Measurements from ENCODE around the gene TSHZ1. TPM values are rescaled to one million over a fixed set of nuclear protein-coding genes. Genes with fewer than 3 reads are reported as not detected.

TSHZ1 gene
- total RNA-seq, 1 experiment from 2014 or later: 5.6 TPM

DNA sequence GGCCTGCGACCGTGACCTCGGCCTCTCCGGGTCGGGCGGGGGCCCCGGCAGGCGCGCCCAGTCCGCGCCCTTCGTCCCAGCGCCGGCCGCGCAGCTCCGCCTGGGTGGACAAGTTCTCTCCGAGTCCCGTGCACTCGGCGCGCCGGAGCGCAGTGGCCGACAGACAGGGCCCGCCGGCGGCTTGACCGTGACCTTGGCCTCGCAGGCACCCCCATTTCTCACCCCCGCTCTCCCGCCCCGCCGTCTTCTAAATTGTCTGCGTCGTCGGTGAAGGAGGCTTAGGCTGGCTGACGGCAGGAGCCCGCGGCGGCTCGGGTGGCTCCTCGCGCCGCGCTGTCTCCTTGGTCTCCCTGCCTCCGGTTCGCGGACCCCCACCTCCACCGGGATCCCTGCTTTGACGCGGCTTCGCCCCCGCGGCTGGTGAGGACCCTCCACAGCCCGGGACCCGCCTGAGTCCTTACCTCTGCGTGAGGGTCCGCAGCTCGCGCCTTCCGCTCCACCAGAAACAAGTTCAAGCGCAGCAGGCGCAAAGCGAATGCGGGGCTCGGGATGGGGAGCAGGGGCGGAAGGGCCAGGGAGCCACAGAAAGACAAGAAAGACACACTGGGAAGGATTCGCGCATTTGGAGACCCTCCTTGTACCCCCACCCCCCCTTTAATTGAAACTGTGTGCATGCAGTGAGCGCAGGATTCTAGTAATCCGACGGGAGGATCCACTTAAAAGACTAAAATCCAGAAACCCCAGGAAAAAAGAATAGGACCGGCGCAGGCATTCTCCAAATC, 5.7 kb upstream of the TSHZ1 start:
- H3K9me2 ChIP-seq (replicated peaks; ENCODE audit: low read length): no peaks in the 10 kb centered on the region
- intact Hi-C loops (cut with micrococcal nuclease): loop anchor here (5.0 kb wide), 1 partner anchor 553 kb away; no protein-coding TSS in a partner anchor
- peaks cover 17% of the 10 kb centered on the region for H3K4me1 ChIP-seq (ENCODE audit: insufficient read depth, low read length)
- POLR2A ChIA-PET (ENCODE audit: unreplicated experiment): no interaction called here
- no peak overlapping the region for H3K4me3 ChIP-seq (ENCODE audit: low read length)
- H3F3A ChIP-seq (ENCODE audit: low read length, unreplicated experiment): peaks cover 4% of the 10 kb centered on the region
- no peaks in the 10 kb centered on the region for H3K27me3 ChIP-seq (ENCODE audit: low read length)
- ATAC-seq (no peak), DNase-seq (no peak)
- H2AFZ ChIP-seq (ENCODE audit: low read length): no peak overlapping the region
- no peak overlapping the region for H3K4me2 ChIP-seq (ENCODE audit: low read length)
- no peaks in the 10 kb centered on the region for H3K9me3 ChIP-seq (ENCODE audit: low read length)
- peaks cover 8% of the 10 kb centered on the region; the same call in 1 of the 2 replicates for H4K20me1 ChIP-seq (ENCODE audit: low read length)
- H3K36me3 ChIP-seq (ENCODE audit: low read depth, low read length): peaks cover 5% of the 10 kb centered on the region; the same call in 1 of the 2 replicates
- peaks cover 74% of the 10 kb centered on the region for H3K79me2 ChIP-seq (ENCODE audit: low read length)
- H3K9ac ChIP-seq (ENCODE audit: low read length): no peak overlapping the region
- TF ChIP-seq EZH2phosphoT487 (IDR thresholded peaks at IDR 0.05; ENCODE audit: borderline replicate concordance, low read length) (no peak), EZH2 (IDR thresholded peaks at IDR 0.05; ENCODE audit: low read length, unreplicated experiment) (no peak)
- TF ChIP-seq, protein P1, sequence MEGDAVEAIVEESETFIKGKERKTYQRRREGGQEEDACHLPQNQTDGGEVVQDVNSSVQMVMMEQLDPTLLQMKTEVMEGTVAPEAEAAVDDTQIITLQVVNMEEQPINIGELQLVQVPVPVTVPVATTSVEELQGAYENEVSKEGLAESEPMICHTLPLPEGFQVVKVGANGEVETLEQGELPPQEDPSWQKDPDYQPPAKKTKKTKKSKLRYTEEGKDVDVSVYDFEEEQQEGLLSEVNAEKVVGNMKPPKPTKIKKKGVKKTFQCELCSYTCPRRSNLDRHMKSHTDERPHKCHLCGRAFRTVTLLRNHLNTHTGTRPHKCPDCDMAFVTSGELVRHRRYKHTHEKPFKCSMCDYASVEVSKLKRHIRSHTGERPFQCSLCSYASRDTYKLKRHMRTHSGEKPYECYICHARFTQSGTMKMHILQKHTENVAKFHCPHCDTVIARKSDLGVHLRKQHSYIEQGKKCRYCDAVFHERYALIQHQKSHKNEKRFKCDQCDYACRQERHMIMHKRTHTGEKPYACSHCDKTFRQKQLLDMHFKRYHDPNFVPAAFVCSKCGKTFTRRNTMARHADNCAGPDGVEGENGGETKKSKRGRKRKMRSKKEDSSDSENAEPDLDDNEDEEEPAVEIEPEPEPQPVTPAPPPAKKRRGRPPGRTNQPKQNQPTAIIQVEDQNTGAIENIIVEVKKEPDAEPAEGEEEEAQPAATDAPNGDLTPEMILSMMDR (conservative IDR thresholded peaks at IDR 0.05; ENCODE audit: low read depth, low read length): no peak
- CTCF ChIA-PET: no interaction called here
- BruUV-seq (replicated peaks): no TSS peak
- H3K27ac ChIP-seq (ENCODE audit: low read length): no peak overlapping the region

DNA sequence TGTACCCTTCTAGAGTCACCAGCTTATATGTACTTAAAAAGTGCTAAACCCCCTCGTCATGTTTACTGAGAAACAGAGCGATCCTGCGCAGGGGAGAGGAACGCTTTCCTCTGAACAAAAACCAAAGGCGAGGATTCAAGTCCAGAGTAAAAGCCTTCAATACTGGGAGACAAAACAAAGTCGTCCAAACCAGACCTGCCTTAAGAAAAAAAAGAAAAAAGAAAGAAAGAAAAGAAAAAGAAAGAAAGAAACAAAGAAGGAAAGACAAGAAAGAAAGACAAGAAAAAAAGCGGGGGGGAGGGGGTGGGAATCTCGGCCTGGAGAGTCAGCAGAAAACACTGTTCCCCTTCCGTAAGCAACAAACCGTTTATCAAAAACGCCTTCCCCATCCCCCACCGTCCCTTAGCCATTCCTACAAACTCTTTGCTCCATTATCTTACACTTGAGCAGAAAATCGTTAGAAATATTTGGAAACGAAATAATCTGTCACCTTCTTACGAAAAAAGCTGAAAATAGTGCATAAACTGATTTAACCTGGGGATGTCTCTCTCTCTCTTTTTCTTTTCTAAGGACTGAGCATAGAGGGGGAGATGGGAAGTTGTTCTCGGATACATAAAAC, 5.0 kb upstream of the TSHZ1 start:
- intact Hi-C loops (cut with micrococcal nuclease): loop anchor here (5.0 kb wide), 1 partner anchor 553 kb away; no protein-coding TSS in a partner anchor
- H3K9me2 ChIP-seq (replicated peaks; ENCODE audit: low read length): no peaks in the 10 kb centered on the region
- no peak overlapping the region for H2AFZ ChIP-seq (ENCODE audit: low read length)
- no peak overlapping the region for H3K27ac ChIP-seq (ENCODE audit: low read length)
- no peaks in the 10 kb centered on the region for H3K9me3 ChIP-seq (ENCODE audit: low read length)
- TF ChIP-seq, protein P1 (conservative IDR thresholded peaks at IDR 0.05; ENCODE audit: low read depth, low read length): no peak
- TF ChIP-seq EZH2phosphoT487 (IDR thresholded peaks at IDR 0.05; ENCODE audit: borderline replicate concordance, low read length) (no peak), EZH2 (IDR thresholded peaks at IDR 0.05; ENCODE audit: low read length, unreplicated experiment) (no peak)
- peaks cover 71% of the 10 kb centered on the region for H3K79me2 ChIP-seq (ENCODE audit: low read length)
- no peak for DNase-seq
- POLR2A ChIA-PET (ENCODE audit: unreplicated experiment): no interaction called here
- peak overlapping the region; percentile 92; the same call in 1 of the 2 replicates for H3K4me2 ChIP-seq (ENCODE audit: low read length)
- no peak overlapping the region; the same call in 1 of the 2 replicates for H3K4me3 ChIP-seq (ENCODE audit: low read length)
- H3K4me1 ChIP-seq (ENCODE audit: insufficient read depth, low read length): peaks cover 17% of the 10 kb centered on the region
- peaks cover 8% of the 10 kb centered on the region; the same call in 1 of the 2 replicates for H4K20me1 ChIP-seq (ENCODE audit: low read length)
- H3F3A ChIP-seq (ENCODE audit: low read length, unreplicated experiment): peaks cover 9% of the 10 kb centered on the region
- CTCF ChIA-PET: no interaction called here
- peaks cover 5% of the 10 kb centered on the region; the same call in 1 of the 2 replicates for H3K36me3 ChIP-seq (ENCODE audit: low read depth, low read length)
- no TSS peak for BruUV-seq (replicated peaks)
- ATAC-seq: no peak
- H3K9ac ChIP-seq (ENCODE audit: low read length): no peak overlapping the region
- no peaks in the 10 kb centered on the region for H3K27me3 ChIP-seq (ENCODE audit: low read length)

Data from PC-3 (cell line).